ENCODE results near the gene C16orf89. TPM values are rescaled to one million over a fixed set of nuclear protein-coding genes. Genes with fewer than 3 reads are reported as not detected.

C16orf89 gene
- total and polyA plus RNA-seq, 2 experiments from 2014 or later: 2.8 to 4.4 TPM

DNA sequence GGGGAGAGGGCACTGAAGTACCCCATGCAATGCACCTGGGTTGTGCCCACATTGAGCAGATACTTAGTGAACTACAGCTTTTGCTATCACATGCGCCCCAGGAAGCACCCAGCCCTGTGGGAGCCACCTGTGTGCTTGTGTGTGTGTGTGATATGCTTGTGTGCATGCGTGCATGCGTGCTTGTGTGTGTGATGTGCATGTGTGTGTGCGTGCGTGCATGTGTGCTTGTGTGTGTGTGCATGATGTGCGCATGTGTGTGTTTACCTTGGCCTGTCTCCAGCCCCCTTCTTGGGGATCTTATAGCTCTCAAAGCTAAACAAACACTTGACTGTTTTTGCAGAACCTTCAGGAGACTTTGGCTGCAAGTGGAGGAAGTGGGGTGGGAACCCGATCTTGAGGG lies 841 bp downstream of the C16orf89 start:
- H3K27me3 Mint-ChIP-seq (ENCODE audit: insufficient read depth, low read depth, poor library complexity): peaks cover 13% of the 10 kb centered on the region
- no peak for ATAC-seq
- Histone ChIP-seq H3K27me3 (ENCODE audit: insufficient read depth) (no peaks in the 10 kb centered on the region), H3K4me2 (no peak overlapping the region), H3K79me2 (replicated peaks; ENCODE audit: insufficient read depth) (no peaks in the 10 kb centered on the region), H4K20me1 (replicated peaks; ENCODE audit: insufficient read depth) (no peaks in the 10 kb centered on the region), H3K36me3 (ENCODE audit: insufficient read depth) (no peaks in the 10 kb centered on the region), H3K27ac (ENCODE audit: low read depth) (no peak overlapping the region), H3K4me3 (no peak overlapping the region), H3F3A (replicated peaks; ENCODE audit: low read depth) (no peaks in the 10 kb centered on the region; the same call in 1 of the 2 replicates), H2AFZ (no peak overlapping the region), H3K9me2 (ENCODE audit: insufficient read depth) (no peaks in the 10 kb centered on the region), H3K4me1 (ENCODE audit: insufficient read depth) (peaks cover 3% of the 10 kb centered on the region)
- no peaks in the 10 kb centered on the region for H3K36me3 Mint-ChIP-seq (ENCODE audit: low read depth)
- no peak for DNase-seq (ENCODE audit: low spot score)
- H3K27ac Mint-ChIP-seq: no peak overlapping the region
- peaks cover 19% of the 10 kb centered on the region for H3K4me1 Mint-ChIP-seq
- no peak for TF ChIP-seq ZNF114 (CRISPR knock-in tag; IDR thresholded peaks at IDR 0.05)
- TF ChIP-seq ZNF331 (CRISPR knock-in tag; IDR thresholded peaks at IDR 0.05; ENCODE audit: low read depth): no peak
- TF ChIP-seq, protein P1, sequence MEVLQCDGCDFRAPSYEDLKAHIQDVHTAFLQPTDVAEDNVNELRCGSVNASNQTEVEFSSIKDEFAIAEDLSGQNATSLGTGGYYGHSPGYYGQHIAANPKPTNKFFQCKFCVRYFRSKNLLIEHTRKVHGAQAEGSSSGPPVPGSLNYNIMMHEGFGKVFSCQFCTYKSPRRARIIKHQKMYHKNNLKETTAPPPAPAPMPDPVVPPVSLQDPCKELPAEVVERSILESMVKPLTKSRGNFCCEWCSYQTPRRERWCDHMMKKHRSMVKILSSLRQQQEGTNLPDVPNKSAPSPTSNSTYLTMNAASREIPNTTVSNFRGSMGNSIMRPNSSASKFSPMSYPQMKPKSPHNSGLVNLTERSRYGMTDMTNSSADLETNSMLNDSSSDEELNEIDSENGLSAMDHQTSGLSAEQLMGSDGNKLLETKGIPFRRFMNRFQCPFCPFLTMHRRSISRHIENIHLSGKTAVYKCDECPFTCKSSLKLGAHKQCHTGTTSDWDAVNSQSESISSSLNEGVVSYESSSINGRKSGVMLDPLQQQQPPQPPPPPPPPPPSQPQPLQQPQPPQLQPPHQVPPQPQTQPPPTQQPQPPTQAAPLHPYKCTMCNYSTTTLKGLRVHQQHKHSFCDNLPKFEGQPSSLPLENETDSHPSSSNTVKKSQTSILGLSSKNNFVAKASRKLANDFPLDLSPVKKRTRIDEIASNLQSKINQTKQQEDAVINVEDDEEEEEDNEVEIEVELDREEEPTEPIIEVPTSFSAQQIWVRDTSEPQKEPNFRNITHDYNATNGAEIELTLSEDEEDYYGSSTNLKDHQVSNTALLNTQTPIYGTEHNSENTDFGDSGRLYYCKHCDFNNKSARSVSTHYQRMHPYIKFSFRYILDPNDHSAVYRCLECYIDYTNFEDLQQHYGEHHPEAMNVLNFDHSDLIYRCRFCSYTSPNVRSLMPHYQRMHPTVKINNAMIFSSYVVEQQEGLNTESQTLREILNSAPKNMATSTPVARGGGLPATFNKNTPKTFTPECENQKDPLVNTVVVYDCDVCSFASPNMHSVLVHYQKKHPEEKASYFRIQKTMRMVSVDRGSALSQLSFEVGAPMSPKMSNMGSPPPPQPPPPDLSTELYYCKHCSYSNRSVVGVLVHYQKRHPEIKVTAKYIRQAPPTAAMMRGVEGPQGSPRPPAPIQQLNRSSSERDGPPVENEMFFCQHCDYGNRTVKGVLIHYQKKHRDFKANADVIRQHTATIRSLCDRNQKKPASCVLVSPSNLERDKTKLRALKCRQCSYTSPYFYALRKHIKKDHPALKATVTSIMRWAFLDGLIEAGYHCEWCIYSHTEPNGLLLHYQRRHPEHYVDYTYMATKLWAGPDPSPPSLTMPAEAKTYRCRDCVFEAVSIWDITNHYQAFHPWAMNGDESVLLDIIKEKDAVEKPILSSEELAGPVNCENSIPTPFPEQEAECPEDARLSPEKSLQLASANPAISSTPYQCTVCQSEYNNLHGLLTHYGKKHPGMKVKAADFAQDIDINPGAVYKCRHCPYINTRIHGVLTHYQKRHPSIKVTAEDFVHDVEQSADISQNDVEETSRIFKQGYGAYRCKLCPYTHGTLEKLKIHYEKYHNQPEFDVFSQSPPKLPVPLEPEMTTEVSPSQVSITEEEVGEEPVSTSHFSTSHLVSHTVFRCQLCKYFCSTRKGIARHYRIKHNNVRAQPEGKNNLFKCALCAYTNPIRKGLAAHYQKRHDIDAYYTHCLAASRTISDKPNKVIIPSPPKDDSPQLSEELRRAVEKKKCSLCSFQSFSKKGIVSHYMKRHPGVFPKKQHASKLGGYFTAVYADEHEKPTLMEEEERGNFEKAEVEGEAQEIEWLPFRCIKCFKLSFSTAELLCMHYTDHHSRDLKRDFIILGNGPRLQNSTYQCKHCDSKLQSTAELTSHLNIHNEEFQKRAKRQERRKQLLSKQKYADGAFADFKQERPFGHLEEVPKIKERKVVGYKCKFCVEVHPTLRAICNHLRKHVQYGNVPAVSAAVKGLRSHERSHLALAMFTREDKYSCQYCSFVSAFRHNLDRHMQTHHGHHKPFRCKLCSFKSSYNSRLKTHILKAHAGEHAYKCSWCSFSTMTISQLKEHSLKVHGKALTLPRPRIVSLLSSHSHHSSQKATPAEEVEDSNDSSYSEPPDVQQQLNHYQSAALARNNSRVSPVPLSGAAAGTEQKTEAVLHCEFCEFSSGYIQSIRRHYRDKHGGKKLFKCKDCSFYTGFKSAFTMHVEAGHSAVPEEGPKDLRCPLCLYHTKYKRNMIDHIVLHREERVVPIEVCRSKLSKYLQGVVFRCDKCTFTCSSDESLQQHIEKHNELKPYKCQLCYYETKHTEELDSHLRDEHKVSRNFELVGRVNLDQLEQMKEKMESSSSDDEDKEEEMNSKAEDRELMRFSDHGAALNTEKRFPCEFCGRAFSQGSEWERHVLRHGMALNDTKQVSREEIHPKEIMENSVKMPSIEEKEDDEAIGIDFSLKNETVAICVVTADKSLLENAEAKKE (CRISPR knock-in tag; IDR thresholded peaks at IDR 0.05): no peak
- no peak for TF ChIP-seq EZH2 (IDR thresholded peaks at IDR 0.05; ENCODE audit: low read depth, unreplicated experiment)
- TF ChIP-seq, protein P2, sequence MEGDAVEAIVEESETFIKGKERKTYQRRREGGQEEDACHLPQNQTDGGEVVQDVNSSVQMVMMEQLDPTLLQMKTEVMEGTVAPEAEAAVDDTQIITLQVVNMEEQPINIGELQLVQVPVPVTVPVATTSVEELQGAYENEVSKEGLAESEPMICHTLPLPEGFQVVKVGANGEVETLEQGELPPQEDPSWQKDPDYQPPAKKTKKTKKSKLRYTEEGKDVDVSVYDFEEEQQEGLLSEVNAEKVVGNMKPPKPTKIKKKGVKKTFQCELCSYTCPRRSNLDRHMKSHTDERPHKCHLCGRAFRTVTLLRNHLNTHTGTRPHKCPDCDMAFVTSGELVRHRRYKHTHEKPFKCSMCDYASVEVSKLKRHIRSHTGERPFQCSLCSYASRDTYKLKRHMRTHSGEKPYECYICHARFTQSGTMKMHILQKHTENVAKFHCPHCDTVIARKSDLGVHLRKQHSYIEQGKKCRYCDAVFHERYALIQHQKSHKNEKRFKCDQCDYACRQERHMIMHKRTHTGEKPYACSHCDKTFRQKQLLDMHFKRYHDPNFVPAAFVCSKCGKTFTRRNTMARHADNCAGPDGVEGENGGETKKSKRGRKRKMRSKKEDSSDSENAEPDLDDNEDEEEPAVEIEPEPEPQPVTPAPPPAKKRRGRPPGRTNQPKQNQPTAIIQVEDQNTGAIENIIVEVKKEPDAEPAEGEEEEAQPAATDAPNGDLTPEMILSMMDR (conservative IDR thresholded peaks at IDR 0.05; ENCODE audit: low read depth in 2 of 2): no peak
- TF ChIP-seq POLR2AphosphoS5 (IDR thresholded peaks at IDR 0.05; ENCODE audit: low read depth): no peak
- no peak for TF ChIP-seq EZH2phosphoT487 (IDR thresholded peaks at IDR 0.05; ENCODE audit: unreplicated experiment)
- TF ChIP-seq, protein P3, sequence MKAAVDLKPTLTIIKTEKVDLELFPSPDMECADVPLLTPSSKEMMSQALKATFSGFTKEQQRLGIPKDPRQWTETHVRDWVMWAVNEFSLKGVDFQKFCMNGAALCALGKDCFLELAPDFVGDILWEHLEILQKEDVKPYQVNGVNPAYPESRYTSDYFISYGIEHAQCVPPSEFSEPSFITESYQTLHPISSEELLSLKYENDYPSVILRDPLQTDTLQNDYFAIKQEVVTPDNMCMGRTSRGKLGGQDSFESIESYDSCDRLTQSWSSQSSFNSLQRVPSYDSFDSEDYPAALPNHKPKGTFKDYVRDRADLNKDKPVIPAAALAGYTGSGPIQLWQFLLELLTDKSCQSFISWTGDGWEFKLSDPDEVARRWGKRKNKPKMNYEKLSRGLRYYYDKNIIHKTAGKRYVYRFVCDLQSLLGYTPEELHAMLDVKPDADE (IDR thresholded peaks at IDR 0.05): no peak
- TF ChIP-seq STAT1 (IDR thresholded peaks at IDR 0.05; ENCODE audit: unreplicated experiment): no peak
- no peak for TF ChIP-seq CREB1 (CRISPR knock-in tag; IDR thresholded peaks at IDR 0.05; ENCODE audit: low read depth)
- H3K9me3 Mint-ChIP-seq: no peaks in the 10 kb centered on the region
- H3K4me3 Mint-ChIP-seq: no peak overlapping the region
